ENCODE results near the gene PPP1R3G. TPM values are rescaled to one million over a fixed set of nuclear protein-coding genes. Genes with fewer than 3 reads are reported as not detected.

PPP1R3G gene
- total RNA-seq, 1 experiment from 2014 or later: not detected

- H2BK12ac ChIP-seq (ENCODE audit: insufficient read length, low read depth, low read length): no peak overlapping the region
- no peak for TF ChIP-seq CTCF (conservative IDR thresholded peaks at IDR 0.05)
- H2BK5ac ChIP-seq (ENCODE audit: insufficient read length, low read length): no peak overlapping the region
- WGBS (ENCODE audit: extremely low coverage, insufficient read length, low lambda C conversion rate): no CpG with 5 or more reads among the region's 17 CpGs
- H4K20me1 ChIP-seq (ENCODE audit: control insufficient read depth, insufficient read depth, insufficient read length): no peaks in the 10 kb centered on the region
- no peaks in the 10 kb centered on the region for H3K79me2 ChIP-seq (ENCODE audit: insufficient read depth, low read length)
- no peak overlapping the region for H3K14ac ChIP-seq (ENCODE audit: insufficient read depth, low read length)
- H3K27me3 ChIP-seq (ENCODE audit: insufficient read depth, low read length): no peaks in the 10 kb centered on the region
- H2BK20ac ChIP-seq (ENCODE audit: low read depth, low read length, poor library complexity, severe bottlenecking): no peak overlapping the region
- H3K9ac ChIP-seq (ENCODE audit: extremely low read depth, insufficient read length, low read length): no peak overlapping the region
- Mint-ChIP-seq H3K27me3 (ENCODE audit: low read depth) (no peaks in the 10 kb centered on the region; the same call in none of the 2 replicates), H3K36me3 (ENCODE audit: insufficient read depth in 1 of 3, low read depth in 3 of 3) (0 out of 7 replicates have a peak, but pooled peaks cover 0 to 3% (median 0%) of the 10 kb centered on the region in 3 experiments), H3K4me1 (peaks cover 4 to 5% of the 10 kb centered on the region in 2 experiments; a peak in 3 of 4 replicates), H3K9me3 (peaks cover 0 to 2% of the 10 kb centered on the region in 2 experiments; a peak in 2 of 5 replicates), H3K4me3 (no peak overlapping the region), H3K27ac (peak overlapping the region in 1 of 3 experiments; percentile 44; a peak in 1 of 7 replicates)
- no peak overlapping the region for H4K8ac ChIP-seq (replicated peaks; ENCODE audit: insufficient read length, low read depth, low read length)
- H3K23ac ChIP-seq (ENCODE audit: insufficient read length, low read depth, low read length): no peak overlapping the region
- H2BK15ac ChIP-seq (ENCODE audit: low read depth, low read length): no peak overlapping the region
- no peak overlapping the region for H2AFZ ChIP-seq (ENCODE audit: low read length)
- no peak overlapping the region for H3K4me2 ChIP-seq (ENCODE audit: insufficient read depth, insufficient read length, low read length)
- no peak overlapping the region for H3K27ac ChIP-seq (ENCODE audit: insufficient read length, low read depth, low read length)
- no peak overlapping the region for H4K5ac ChIP-seq (ENCODE audit: insufficient read length, low read depth, low read length)
- no peaks in the 10 kb centered on the region for H3K79me1 ChIP-seq (ENCODE audit: insufficient read depth, low read depth, low read length, poor library complexity, severe bottlenecking)
- H3T11ph ChIP-seq (ENCODE audit: low read length): no peak overlapping the region
- H4K91ac ChIP-seq (ENCODE audit: insufficient read length, low read depth, low read length): no peak overlapping the region
- H3K4ac ChIP-seq (ENCODE audit: low read depth, low read length): no peak overlapping the region
- H3K56ac ChIP-seq (ENCODE audit: insufficient read length, low read depth, low read length): no peak overlapping the region
- DNase-seq: no peak
- no peak overlapping the region for H2BK120ac ChIP-seq (ENCODE audit: low read depth, low read length, poor library complexity, severe bottlenecking)
- no peak overlapping the region for H2AK5ac ChIP-seq (ENCODE audit: insufficient read length, low read length)
- no peaks in the 10 kb centered on the region for H3K9me3 ChIP-seq (ENCODE audit: control insufficient read depth, low read depth, low read length)
- H3K23me2 ChIP-seq (ENCODE audit: insufficient read length, low read depth, low read length, poor library complexity, severe bottlenecking): no peaks in the 10 kb centered on the region
- H3K4me1 ChIP-seq (ENCODE audit: insufficient read depth, low read length): no peaks in the 10 kb centered on the region
- no peak overlapping the region for H3K18ac ChIP-seq (ENCODE audit: insufficient read length, low read depth, low read length)
Observed at GRCh38 chr6:5068153-5068751, 16.9 kb upstream of the PPP1R3G start.
